IMR-90 (cell line): ENCODE data around the gene SPHK1. TPM values are rescaled to one million over a fixed set of nuclear protein-coding genes. Genes with fewer than 3 reads are reported as not detected.

Experiments
- ATAC-seq: fragments of 200-7000 bp; cut with Tn5 transposase; 2 replicates; pipeline ENCODE4 v1.9.1; 2020; ENCODE audit warnings: low read depth, mild to moderate bottlenecking, moderate library complexity
- BruUV-seq: library from RNA; stranded (reverse); fragments of 400-500 nt; replicated peaks from 2 replicates; lab custom pipeline; 2021; lab: Mats Ljungman, UMichigan
- CTCF ChIA-PET: fragments of 300-600 bp; formaldehyde crosslinking; extraction: SDS; loops from one replicate; lab custom pipeline; 2021; ENCODE audit warnings: antibody characterized with exemption; lab: Yijun Ruan, JAX
- POLR2A ChIA-PET: fragments of 300-600 bp; sonication (Branson Sonifier 250); formaldehyde crosslinking; loops from one replicate; lab custom pipeline; 2022; ENCODE audit warnings: antibody characterized with exemption; ENCODE audit not compliant: unreplicated experiment; lab: Charles Lee
- DNase-seq: peaks from one replicate; pipeline ENCODE4 v3.0.0; 2013
- H2AFZ ChIP-seq: replicated peaks from 2 replicates; pipeline ENCODE3; 2013; ENCODE audit warnings: low read length, mild to moderate bottlenecking; ENCODE audit not compliant: poor library complexity
- H2AK5ac ChIP-seq: 2 replicates; pipeline ENCODE4 v1.6.1; 2013; ENCODE audit warnings: low read depth, low read length, inconsistent platforms
- H2AK9ac ChIP-seq: replicated peaks from 2 replicates; pipeline ENCODE3; 2013; ENCODE audit warnings: mild to moderate bottlenecking, low read depth, low read length, moderate library complexity; ENCODE audit not compliant: poor library complexity
- H2BK120ac ChIP-seq: 2 replicates; pipeline ENCODE4 v1.6.1; 2013; ENCODE audit warnings: low read depth, low read length, inconsistent platforms
- H2BK15ac ChIP-seq: 3 replicates; pipeline ENCODE4 v1.6.1; 2013; ENCODE audit warnings: low read depth, low read length, inconsistent platforms
- H2BK20ac ChIP-seq: 2 replicates; pipeline ENCODE4 v1.6.1; 2013; ENCODE audit warnings: low read depth, mild to moderate bottlenecking, inconsistent platforms, low read length, moderate library complexity
- H2BK5ac ChIP-seq: 2 replicates; pipeline ENCODE4 v1.6.1; 2013; ENCODE audit warnings: mild to moderate bottlenecking, low read depth, low read length, inconsistent platforms; ENCODE audit not compliant: poor library complexity, severe bottlenecking
- H3K14ac ChIP-seq: replicated peaks from 2 replicates; pipeline ENCODE4 v1.6.1; 2013; ENCODE audit warnings: low read depth, low read length, inconsistent platforms
- H3K18ac ChIP-seq: 2 replicates; pipeline ENCODE4 v1.6.1; 2013; ENCODE audit warnings: low read depth, low read length, control low read depth
- H3K23ac ChIP-seq: 2 replicates; pipeline ENCODE4 v1.6.1; 2013; ENCODE audit warnings: low read depth, low read length, inconsistent platforms
- H3K27ac ChIP-seq: 2 replicates; pipeline ENCODE4 v1.5.1; 2013; ENCODE audit warnings: mild to moderate bottlenecking, control low read depth, low read length; ENCODE audit not compliant: insufficient read depth
- H3K27me3 ChIP-seq: 2 replicates; pipeline ENCODE4 v1.6.1; 2013; ENCODE audit warnings: low read length; ENCODE audit not compliant: control insufficient read depth, insufficient read depth
- H3K36me3 ChIP-seq: 2 replicates; pipeline ENCODE4 v1.6.1; 2013; ENCODE audit warnings: low read length, mixed read lengths; ENCODE audit not compliant: control insufficient read depth, insufficient read depth
- H3K4ac ChIP-seq: 2 replicates; pipeline ENCODE4 v1.6.1; 2013; ENCODE audit warnings: low read depth, low read length, inconsistent platforms
- H3K4me1 ChIP-seq: 2 replicates; pipeline ENCODE4 v1.6.1; 2013; ENCODE audit warnings: low read length, mixed read lengths; ENCODE audit not compliant: control insufficient read depth, insufficient read depth
- H3K4me2 ChIP-seq: 2 replicates; pipeline ENCODE4 v1.6.1; 2013; ENCODE audit warnings: low read depth, mild to moderate bottlenecking, control low read depth, low read length, moderate library complexity
- H3K4me3 ChIP-seq: 2 replicates; pipeline ENCODE4 v1.5.1; 2013; ENCODE audit warnings: low read depth, mild to moderate bottlenecking, control low read depth, low read length, moderate library complexity; ENCODE audit not compliant: insufficient read depth
- H3K56ac ChIP-seq: 2 replicates; pipeline ENCODE4 v1.6.1; 2013; ENCODE audit warnings: low read length, inconsistent platforms; ENCODE audit not compliant: insufficient read depth; ENCODE audit errors: extremely low read depth
- H3K79me1 ChIP-seq, 2 experiments: 2 replicates each; pipeline ENCODE4 v1.6.1; 2013; ENCODE audit warnings: low read length in 2 of 2, inconsistent platforms in 1 of 2, low read depth in 1 of 2
- H3K9ac ChIP-seq: 2 replicates; pipeline ENCODE4 v1.6.1; 2013; ENCODE audit warnings: low read depth, low read length, control low read depth
- H3K9me1 ChIP-seq: 2 replicates; pipeline ENCODE4 v1.6.1; 2013; ENCODE audit warnings: low read length, inconsistent platforms; ENCODE audit not compliant: insufficient read depth
- H3K9me3 ChIP-seq: 2 replicates; pipeline ENCODE4 v1.6.1; 2013; ENCODE audit warnings: low read length; ENCODE audit not compliant: control insufficient read depth, insufficient read depth
- H4K20me1 ChIP-seq: 2 replicates; pipeline ENCODE4 v1.6.1; 2013; ENCODE audit warnings: low read length, inconsistent platforms; ENCODE audit not compliant: insufficient read depth
- H4K5ac ChIP-seq: 2 replicates; pipeline ENCODE4 v1.6.1; 2013; ENCODE audit warnings: mild to moderate bottlenecking, low read depth, low read length, control low read depth
- H4K8ac ChIP-seq, 2 experiments: 2 replicates each; pipeline ENCODE4 v1.6.1; 2013; ENCODE audit warnings: low read depth in 2 of 2, low read length in 2 of 2, control low read depth in 1 of 2, inconsistent platforms in 1 of 2
- H4K91ac ChIP-seq: 2 replicates; pipeline ENCODE4 v1.6.1; 2013; ENCODE audit warnings: low read depth, low read length, inconsistent platforms; ENCODE audit not compliant: insufficient read depth
- MXI1 ChIP-seq: IDR thresholded peaks from 2 replicates; pipeline ENCODE4 v1.6.1; 2012; ENCODE audit warnings: low read depth, mild to moderate bottlenecking, low read length, moderate library complexity, borderline replicate concordance
- NFE2L2 ChIP-seq: fragments of 150-350 bp; IDR thresholded peaks from 2 replicates; pipeline ENCODE4 v1.6.1; 2016; ENCODE audit warnings: low read depth, mild to moderate bottlenecking, low read length
- WGBS, 2 experiments: methylation state at CpG; one replicate each; pipeline versions ENCODE4 v1.1.5 to v1.1.7; 2013; ENCODE audit warnings: missing lambda C conversion rate in 2 of 2; ENCODE audit not compliant: insufficient read length in 1 of 2; ENCODE audit errors: extremely low coverage in 2 of 2; 5-methylcytosine and 5-hydroxymethylcytosine counted together
- dilution Hi-C: fragments of 300-500 bp; cut with HindIII; formaldehyde crosslinking; loops from one replicate; pipeline ENCODE4 v1.14.3; 2018; ENCODE audit warnings: low sequenced_read_pairs; ENCODE audit not compliant: unreplicated experiment
- in situ Hi-C: fragments of 300-500 bp; cut with MboI; formaldehyde crosslinking; loops from 3 replicates; pipeline ENCODE4 v1.14.3; 2019; ENCODE audit warnings: low sequenced_read_pairs, inconsistent platforms, mixed read lengths
- intact Hi-C: fragments of 100-400 bp; cut with micrococcal nuclease; formaldehyde crosslinking; loops from 2 replicates; pipeline ENCODE4 v1.10.0; 2022
- microRNA-seq, 2 experiments: library from miRNA; stranded (forward) in 1 of 2; unstranded in 1 of 2; fragments of 10-50 nt in 1 of 2; fragments of <30 nt in 1 of 2; gene quantifications in 1 of 2; microRNA quantifications in 1 of 2; one replicate each; pipeline versions ENCODE3 to v1.1.0; 2013 to 2020; ENCODE audit not compliant: insufficient read depth in 1 of 2, insufficient read length in 1 of 2, unreplicated experiment in 1 of 2
- polyA plus RNA-seq, 3 experiments: library from polyadenylated mRNA; depleted of rRNA; stranded (reverse); fragments of >200 nt; gene quantifications; 2 replicates each; pipeline ENCODE4 v1.2.3, GENCODE V29; 2012; ENCODE audit warnings: low replicate concordance in 1 of 3
- small RNA-seq, 5 experiments: library from RNA; depleted of rRNA; stranded (forward); fragments of <200 nt; gene quantifications; one replicate each; pipeline ENCODE3, GENCODE V24; 2012
- total RNA-seq: library from RNA; depleted of rRNA; stranded (reverse); fragments of >200 nt; gene quantifications from 2 replicates; pipeline ENCODE4 v1.2.3, GENCODE V29; 2012; rRNA removed

SPHK1 gene
- total and polyA plus RNA-seq, 2 of the 4 experiments (the other 2 are of a cell fraction), result 44.4 to 82.7 TPM

GRCh38 chr17:76435751-76436150 lies 51.3 kb downstream of the SPHK1 start:
- Histone ChIP-seq H4K20me1 (peaks cover 84% of the 10 kb centered on the region), H3K79me1 (peaks cover 42 to 88% of the 10 kb centered on the region in 2 experiments), H2AK5ac (no peak overlapping the region), H3K27ac (no peak overlapping the region), H4K8ac (no peak overlapping the region), H3K36me3 (peaks cover 4% of the 10 kb centered on the region; the same call in 1 of the 2 replicates), H2BK15ac (no peak overlapping the region), H4K91ac (no peak overlapping the region), H3K9me3 (no peaks in the 10 kb centered on the region), H3K27me3 (no peaks in the 10 kb centered on the region), H3K4me3 (no peak overlapping the region), H3K4me1 (peaks cover 20% of the 10 kb centered on the region), H4K5ac (no peak overlapping the region), H2AFZ (no peak overlapping the region), H3K56ac (no peak overlapping the region), H2BK5ac (no peak overlapping the region), H3K9ac (no peak overlapping the region), H3K4ac (no peak overlapping the region), H3K4me2 (no peak overlapping the region), H2AK9ac (no peak overlapping the region), H2BK120ac (no peak overlapping the region), H3K23ac (no peak overlapping the region), H2BK20ac (no peak overlapping the region), H3K14ac (no peak overlapping the region), H3K9me1 (peaks cover 36% of the 10 kb centered on the region), H3K18ac (no peak overlapping the region)
- ChIA-PET CTCF (interaction anchor here (1.0 to 1.3 kb wide), 2 partner anchors 8 to 11 kb away, joined by 3 read pairs; no protein-coding TSS in a partner anchor), POLR2A (no interaction called here)
- no peak for TF ChIP-seq MXI1
- no peak for TF ChIP-seq NFE2L2
- WGBS, 2 experiments, result 97% methylated on average over 10 of the region's 11 CpGs; no CpG with 5 or more reads in 1 of the 2 experiments
- in situ Hi-C loops, result no loop called here
- DNase-seq (no peak), ATAC-seq (no peak)
- dilution Hi-C loops, result no loop called here
- BruUV-seq, result no TSS peak
- intact Hi-C loops, result no loop called here

Small RNA genes within 50 kb of the gene (microRNA-seq; reads per million reads assigned to microRNA genes)
- not detected for gene RNU6-24P (ENCODE audit: insufficient read depth, insufficient read length)

Small RNA genes within 50 kb of the gene (small RNA-seq; reads per million reads assigned to genes)
- gene RNU6-24P, result 0 to 0.60 (median 0.04) reads per million in 5 experiments

Other genes starting within 250 kb of the SPHK1 start
- not detected in 2 replicates for gene FOXJ1, start 243.4 kb upstream of the SPHK1 start, total RNA-seq
- 0.05 TPM in 1 of 2 replicates, not detected in the other for gene FOXJ1, start 243.4 kb upstream of the SPHK1 start, polyA plus RNA-seq (2012; rRNA removed)
- gene RNF157, start 144.1 kb upstream of the SPHK1 start, total RNA-seq, result 0.54 and 0.83 TPM in 2 replicates
- gene RNF157, start 144.1 kb upstream of the SPHK1 start, polyA plus RNA-seq (2012; rRNA removed), result 1.1 and 1.3 TPM in 2 replicates
- 0.90 and 1.4 TPM in 2 replicates for gene UBALD2, start 119.3 kb upstream of the SPHK1 start, total RNA-seq
- gene UBALD2, start 119.3 kb upstream of the SPHK1 start, polyA plus RNA-seq (2012; rRNA removed), result 12.1 and 19.9 TPM in 2 replicates
- 3.9 and 4.8 TPM in 2 replicates for gene QRICH2, start 76.3 kb upstream of the SPHK1 start, total RNA-seq
- 4.3 and 4.7 TPM in 2 replicates for gene QRICH2, start 76.3 kb upstream of the SPHK1 start, polyA plus RNA-seq (2012; rRNA removed)
- 29.2 and 34.4 TPM in 2 replicates for gene PRPSAP1, start 30.7 kb upstream of the SPHK1 start, total RNA-seq
- gene PRPSAP1, start 30.7 kb upstream of the SPHK1 start, polyA plus RNA-seq (2012; rRNA removed), result 38.6 and 48.6 TPM in 2 replicates
- 17.6 and 20.0 TPM in 2 replicates for gene UBE2O, start 68.5 kb downstream of the SPHK1 start, total RNA-seq
- gene UBE2O, start 68.5 kb downstream of the SPHK1 start, polyA plus RNA-seq (2012; rRNA removed), result 14.3 and 17.6 TPM in 2 replicates
- not detected in 2 replicates for gene AANAT, start 83.0 kb downstream of the SPHK1 start, total RNA-seq
- 0.19 and 0.21 TPM in 2 replicates for gene AANAT, start 83.0 kb downstream of the SPHK1 start, polyA plus RNA-seq (2012; rRNA removed)
- gene RHBDF2, start 116.8 kb downstream of the SPHK1 start, total RNA-seq, result 1.3 and 1.4 TPM in 2 replicates
- 8.3 and 10.0 TPM in 2 replicates for gene RHBDF2, start 116.8 kb downstream of the SPHK1 start, polyA plus RNA-seq (2012; rRNA removed)
- 1.3 and 1.7 TPM in 2 replicates for gene CYGB, start 153.1 kb downstream of the SPHK1 start, total RNA-seq
- gene CYGB, start 153.1 kb downstream of the SPHK1 start, polyA plus RNA-seq (2012; rRNA removed), result 2.9 and 3.5 TPM in 2 replicates
- under 0.01 TPM in 1 of 2 replicates, not detected in the other for gene PRCD, start 155.4 kb downstream of the SPHK1 start, total RNA-seq
- gene PRCD, start 155.4 kb downstream of the SPHK1 start, polyA plus RNA-seq (2012; rRNA removed), result 0.32 TPM in 2 replicates
- not detected in 2 replicates for gene ST6GALNAC2, start 201.3 kb downstream of the SPHK1 start, total RNA-seq
- 0.10 TPM in 1 of 2 replicates, not detected in the other for gene ST6GALNAC2, start 201.3 kb downstream of the SPHK1 start, polyA plus RNA-seq (2012; rRNA removed)